SH-SY5Y (cell line): ENCODE measurements around the gene CES3.

Experiments
- GATA2 ChIP-seq: IDR thresholded peaks from 2 replicates; pipeline ENCODE4 v1.6.1; 2011; ENCODE audit warnings: mild to moderate bottlenecking, low read depth, low read length
- GATA3 ChIP-seq: IDR thresholded peaks from 2 replicates; pipeline ENCODE4 v1.6.1; 2011; ENCODE audit warnings: low read depth, mild to moderate bottlenecking, low read length, moderate library complexity

DNA sequence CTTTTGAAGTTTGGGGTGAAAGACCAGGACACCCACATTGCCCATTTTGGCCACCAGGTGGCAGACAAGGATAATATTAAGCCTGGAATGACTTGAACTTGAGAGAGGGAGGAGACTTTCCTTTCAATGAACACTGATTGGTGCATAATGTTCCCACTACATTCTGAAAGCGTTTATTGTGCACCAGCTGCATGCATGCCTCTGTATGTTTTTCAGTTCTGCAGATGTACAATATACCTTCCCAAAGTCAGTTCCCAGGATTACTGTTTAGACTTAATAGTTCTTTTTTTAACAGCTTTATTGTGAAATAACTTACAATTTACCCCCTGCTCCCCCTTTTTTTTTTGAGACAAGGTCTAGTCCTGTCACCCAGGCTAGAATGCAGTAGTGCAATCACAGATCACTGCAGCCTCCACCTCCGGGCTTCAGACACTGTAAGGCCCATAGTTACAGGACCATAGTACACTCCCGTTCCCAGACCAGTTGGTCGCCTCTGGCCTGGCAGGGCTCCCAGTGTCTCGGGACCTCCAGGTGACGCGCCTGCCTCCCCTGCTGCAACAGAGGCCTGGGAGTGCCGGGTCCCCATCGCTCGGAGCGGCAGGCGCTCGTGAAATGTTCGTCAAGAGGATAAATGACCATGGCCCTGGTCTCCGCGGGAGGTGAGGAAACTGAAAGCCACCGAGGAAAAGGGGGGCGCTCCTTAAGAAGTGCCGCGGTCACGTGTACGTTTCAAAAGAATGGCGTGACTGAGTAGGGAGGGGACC is 13.6 kb upstream of the CES3 start:
- no peak for TF ChIP-seq GATA2
- TF ChIP-seq GATA3 = no peak
